Kidney (tissue), 14 donors: ENCODE results near the gene PDSS2. TPM values are rescaled to one million over a fixed set of nuclear protein-coding genes. Genes with fewer than 3 reads are reported as not detected.
"Not testable (repeated sequence)": the region's sequence is repeated elsewhere in the genome, so short reads cannot be mapped to it uniquely, and the experiment has no call there.

Experiments
- DNase-seq, 5 donors: peaks; one replicate each; pipeline ENCODE4 v3.0.0-alpha.2; 2013 to 2020
- FAIRE-seq: peaks from 2 replicates; lab custom pipeline; 2012; peaks lifted over from hg19 to GRCh38; lab: Jason Lieb, UNC
- H3K27ac ChIP-seq, 2 donors: one replicate each; pipeline ENCODE4 v1.7.0; 2013; ENCODE audit warnings: low read depth in 2 of 2, low read length in 2 of 2, inconsistent platforms in 1 of 2
- H3K27me3 ChIP-seq: one replicate; pipeline ENCODE4 v1.7.1; 2013; ENCODE audit warnings: low read length, inconsistent platforms; ENCODE audit not compliant: control insufficient read depth, insufficient read depth
- H3K36me3 ChIP-seq, 3 donors: one replicate each; pipeline versions ENCODE4 v1.7.0 to v1.7.1; 2013; ENCODE audit warnings: low read length in 3 of 3, control low read depth in 1 of 3, inconsistent platforms in 1 of 3; ENCODE audit not compliant: insufficient read depth in 3 of 3, control insufficient read depth in 2 of 3
- H3K4me1 ChIP-seq, 3 donors: one replicate each; pipeline versions ENCODE4 v1.7.0 to v1.7.1; 2013; ENCODE audit warnings: low read length in 3 of 3, inconsistent platforms in 1 of 3, low read depth in 1 of 3; ENCODE audit not compliant: control insufficient read depth in 2 of 3, insufficient read depth in 2 of 3
- H3K4me3 ChIP-seq, 3 donors: one replicate each; pipeline versions ENCODE4 v1.7.0 to v1.8.1; 2013; ENCODE audit warnings: low read length in 3 of 3, control low read depth in 1 of 3, inconsistent platforms in 1 of 3
- H3K9ac ChIP-seq, 3 donors: one replicate each; pipeline versions ENCODE4 v1.7.0 to v1.7.1; 2013; ENCODE audit warnings: low read length in 3 of 3, control low read depth in 1 of 3, inconsistent platforms in 1 of 3
- H3K9me3 ChIP-seq, 3 donors: one replicate each; pipeline versions ENCODE4 v1.7.0 to v1.7.1; 2013; ENCODE audit warnings: low read length in 3 of 3, control low read depth in 1 of 3, inconsistent platforms in 1 of 3; ENCODE audit not compliant: control insufficient read depth in 2 of 3, insufficient read depth in 1 of 3
- intact Hi-C: fragments of 100-400 bp; cut with DNase I; formaldehyde crosslinking; loops from one replicate; pipeline ENCODE4 v1.11.1; 2022
- polyA plus RNA-seq: library from polyadenylated mRNA; stranded (reverse); fragments of 350-450 nt; fragmentation: Illumina TruSeq; extraction: RNeasy Lipid Tissue Mini Kit (QIAGEN cat#74804); gene quantifications from one replicate; pipeline ENCODE4 v1.2.3, GENCODE V29; 2014; ENCODE audit warnings: low read depth, low replicate concordance; ENCODE audit not compliant: insufficient read depth
- total RNA-seq: library from RNA; stranded (reverse); fragmentation: NEBNext Ultra II Directional; extraction: Animal tissue kit (Norgen Biotek cat#: 25700); gene quantifications from one replicate; pipeline ENCODE4 v1.2.1, GENCODE V29; 2021
- TF ChIP-seq, protein P1 (sequence below): IDR thresholded peaks from 3 replicates; pipeline ENCODE4 v1.5.1; 2012; ENCODE audit warnings: mild to moderate bottlenecking, moderate library complexity, borderline replicate concordance; ENCODE audit not compliant: insufficient read depth; ENCODE audit errors: extremely low read depth
- donor health status: control.
- donor health status: control.
- donor health status: control.
- donor health status: control.
- donor health status: control.
- donor health status: DM: yes; HTN: yes; CAD: no.
- donor health status: Normal renal cell carcinoma (clear cell type).

Gene PDSS2
- total and polyA plus RNA-seq, 2 donors from 2014 or later: 16.4 to 20.7 TPM

DNA sequence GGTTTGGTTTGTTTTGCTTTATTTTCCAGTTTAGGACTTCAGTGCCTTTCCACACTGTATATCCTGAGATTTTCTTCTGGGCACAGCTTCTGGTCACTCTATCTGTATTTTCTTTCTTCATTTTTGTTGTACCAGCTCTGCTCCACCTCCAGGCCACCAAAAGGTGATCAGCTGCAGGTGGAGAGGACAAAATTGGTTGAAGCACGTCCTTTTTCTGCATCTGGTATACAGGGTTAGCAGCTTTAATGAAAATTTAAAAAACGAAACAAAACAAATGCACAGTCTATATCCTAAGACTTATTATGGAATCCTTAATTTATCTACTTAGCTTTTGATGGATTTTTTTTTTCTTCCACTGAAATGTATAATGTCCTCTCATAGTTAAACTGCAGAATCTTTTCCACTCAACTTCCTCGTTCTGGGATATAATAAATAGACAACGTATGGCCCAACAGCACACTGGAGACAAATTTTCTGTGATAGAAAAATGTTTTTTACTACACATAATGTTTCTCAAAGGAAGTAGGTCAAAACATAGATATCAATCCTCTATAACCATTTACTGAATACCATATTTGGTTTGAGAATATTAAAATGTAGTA, 19.8 kb upstream of the PDSS2 start:
- intact Hi-C loops: no loop called here
- Histone ChIP-seq H3K36me3 (no peaks in the 10 kb centered on the region), H3K4me3 (no peak overlapping the region), H3K27ac (no peak overlapping the region), H3K9ac (no peak overlapping the region), H3K4me1 (no peaks in the 10 kb centered on the region), H3K9me3 (no peaks in the 10 kb centered on the region), H3K27me3 (no peaks in the 10 kb centered on the region)
- no peak for FAIRE-seq
- DNase-seq: no peak
- TF ChIP-seq, protein P1, sequence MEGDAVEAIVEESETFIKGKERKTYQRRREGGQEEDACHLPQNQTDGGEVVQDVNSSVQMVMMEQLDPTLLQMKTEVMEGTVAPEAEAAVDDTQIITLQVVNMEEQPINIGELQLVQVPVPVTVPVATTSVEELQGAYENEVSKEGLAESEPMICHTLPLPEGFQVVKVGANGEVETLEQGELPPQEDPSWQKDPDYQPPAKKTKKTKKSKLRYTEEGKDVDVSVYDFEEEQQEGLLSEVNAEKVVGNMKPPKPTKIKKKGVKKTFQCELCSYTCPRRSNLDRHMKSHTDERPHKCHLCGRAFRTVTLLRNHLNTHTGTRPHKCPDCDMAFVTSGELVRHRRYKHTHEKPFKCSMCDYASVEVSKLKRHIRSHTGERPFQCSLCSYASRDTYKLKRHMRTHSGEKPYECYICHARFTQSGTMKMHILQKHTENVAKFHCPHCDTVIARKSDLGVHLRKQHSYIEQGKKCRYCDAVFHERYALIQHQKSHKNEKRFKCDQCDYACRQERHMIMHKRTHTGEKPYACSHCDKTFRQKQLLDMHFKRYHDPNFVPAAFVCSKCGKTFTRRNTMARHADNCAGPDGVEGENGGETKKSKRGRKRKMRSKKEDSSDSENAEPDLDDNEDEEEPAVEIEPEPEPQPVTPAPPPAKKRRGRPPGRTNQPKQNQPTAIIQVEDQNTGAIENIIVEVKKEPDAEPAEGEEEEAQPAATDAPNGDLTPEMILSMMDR: no peak

DNA sequence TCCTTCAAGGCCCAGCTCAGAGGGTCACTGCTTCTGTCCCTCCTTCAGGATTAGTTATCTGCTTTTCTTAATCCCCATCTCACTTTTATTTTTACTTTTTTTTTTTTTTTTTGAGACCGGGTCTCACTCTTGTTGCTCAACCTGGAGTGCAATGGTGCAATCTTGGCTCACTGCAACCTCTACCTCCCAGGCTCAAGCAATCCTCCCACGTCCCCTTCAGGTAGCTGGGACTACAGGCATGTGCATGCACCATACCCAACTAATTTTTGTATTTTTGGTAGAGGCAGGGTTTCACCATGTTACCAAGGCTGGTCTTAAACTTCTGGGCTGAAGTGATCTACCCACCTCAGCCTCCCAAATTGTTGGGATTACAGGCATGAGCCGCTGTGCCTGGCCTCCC, 16.5 kb upstream of the PDSS2 start:
- H3K27me3 ChIP-seq, H3K4me3 ChIP-seq, H3K27ac ChIP-seq, FAIRE-seq, H3K36me3 ChIP-seq, H3K9me3 ChIP-seq, H3K9ac ChIP-seq, H3K4me1 ChIP-seq, DNase-seq, intact Hi-C loops: not testable (repeated sequence)

DNA sequence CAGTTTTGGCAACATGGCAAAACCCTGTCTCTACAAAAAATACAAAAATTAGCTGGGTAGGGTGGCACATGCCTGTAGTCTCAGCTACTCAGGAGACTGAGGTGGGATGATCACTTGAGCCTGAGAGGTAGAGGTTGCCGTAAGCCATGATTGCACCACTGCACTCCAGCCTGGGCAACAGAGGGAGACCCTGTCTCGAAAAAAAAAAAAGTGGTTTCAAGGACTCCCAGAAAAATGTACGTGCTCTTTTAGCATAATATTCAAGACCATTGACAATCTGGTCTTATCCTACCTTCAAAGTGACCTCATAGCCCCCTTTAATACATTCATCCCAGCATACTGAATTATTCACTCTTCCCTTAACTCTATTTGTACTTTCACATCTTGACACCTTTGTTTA, 16.0 kb upstream of the PDSS2 start:
- DNase-seq, H3K27me3 ChIP-seq, H3K4me1 ChIP-seq, H3K27ac ChIP-seq, H3K4me3 ChIP-seq, intact Hi-C loops, H3K9me3 ChIP-seq, H3K36me3 ChIP-seq, H3K9ac ChIP-seq, FAIRE-seq: not testable (repeated sequence)

DNA sequence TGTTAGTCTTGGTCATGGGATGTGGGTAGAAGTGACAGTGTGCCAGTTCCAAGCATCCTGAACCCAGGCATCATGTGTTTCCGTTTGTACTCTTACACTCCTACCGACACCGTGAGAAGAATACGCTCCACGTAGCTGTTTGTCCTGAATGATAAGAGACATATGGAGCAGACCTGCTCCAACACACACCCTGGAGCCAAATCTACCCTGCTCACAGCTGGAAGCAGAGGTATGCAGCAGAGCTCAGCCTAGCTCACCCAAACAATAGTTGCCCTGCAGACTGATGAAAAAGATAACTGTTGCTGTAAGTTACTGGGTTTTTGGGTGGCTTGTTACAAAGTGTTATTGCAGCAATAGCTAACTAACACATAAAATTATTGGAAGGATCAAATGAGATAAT, 14.3 kb upstream of the PDSS2 start:
- intact Hi-C loops: no loop called here
- FAIRE-seq (no peak), DNase-seq (no peak)
- TF ChIP-seq, protein P1: no peak
- Histone ChIP-seq H3K4me1 (no peaks in the 10 kb centered on the region), H3K9me3 (no peaks in the 10 kb centered on the region), H3K27ac (no peak overlapping the region), H3K9ac (no peak overlapping the region), H3K4me3 (no peak overlapping the region), H3K36me3 (no peaks in the 10 kb centered on the region), H3K27me3 (no peaks in the 10 kb centered on the region)
